Adrenal gland (tissue), 12 donors: Measurements from ENCODE around the gene STRADA. TPM values are rescaled to one million over a fixed set of nuclear protein-coding genes. Genes with fewer than 3 reads are reported as not detected.
"Not testable (repeated sequence)": the region's sequence is repeated elsewhere in the genome, so short reads cannot be mapped to it uniquely, and the experiment has no call there.

ENCODE experiments used
- DNase-seq, 7 donors: peaks; one replicate each; pipeline ENCODE4 v3.0.0-alpha.2; 2019 to 2020
- H3K27ac ChIP-seq, 5 donors: fragments of 200-600 bp; sonication (generic) in 4 of 5; 1 replicate in 3 of 5; 2 replicates in 2 of 5; pipeline versions ENCODE4 v1.5.1 to v1.8.0; 2016 to 2020; ENCODE audit warnings: mild to moderate bottlenecking in 1 of 5
- H3K27me3 ChIP-seq: fragments of 200-600 bp; 2 replicates; pipeline ENCODE4 v1.8.0; 2021
- H3K36me3 ChIP-seq, 2 donors: fragments of 200-600 bp; replicated peaks in 1 of 2; 1 replicate in 1 of 2; 2 replicates in 1 of 2; pipeline versions ENCODE4 v1.5.1 to v1.8.0; 2018 to 2022
- H3K4me1 ChIP-seq, 2 donors: fragments of 200-600 bp; replicated peaks in 1 of 2; 1 replicate in 1 of 2; 2 replicates in 1 of 2; pipeline versions ENCODE4 v1.5.1 to v1.8.0; 2018 to 2021
- H3K4me3 ChIP-seq, 4 donors: fragments of 200-600 bp; sonication (generic) in 3 of 4; one replicate each; pipeline ENCODE4 v1.5.1; 2016 to 2018
- H3K9me3 ChIP-seq, 3 donors: fragments of 200-600 bp; sonication (generic) in 1 of 3; replicated peaks in 1 of 3; 1 replicate in 2 of 3; 2 replicates in 1 of 3; pipeline versions ENCODE4 v1.5.1 to v1.8.0; 2016 to 2021
- CTCF ChIP-seq, 6 experiments: fragments of 450-650 bp in 4 of 6; fragments of 200-600 bp in 2 of 6; sonication (generic) in 1 of 6; IDR thresholded peaks; 1 replicate in 5 of 6; 2 replicates in 1 of 6; pipeline versions ENCODE4 v1.5.1 to v1.8.0; 2016 to 2021; ENCODE audit warnings: antibody characterized with exemption in 6 of 6, mild to moderate bottlenecking in 2 of 6, moderate library complexity in 1 of 6
- POLR2A ChIP-seq, 2 donors: fragments of 450-650 bp; IDR thresholded peaks; one replicate each; pipeline ENCODE4 v1.6.1; 2017; ENCODE audit warnings: antibody characterized with exemption in 2 of 2, mild to moderate bottlenecking in 2 of 2, moderate library complexity in 1 of 2
- WGBS, 4 donors: extraction: QIAGEN DNeasy Blood & Tissue Kit in 2 of 4; methylation state at CpG; one replicate each; pipeline versions ENCODE4 v1.1.5 to v1.1.7; 2013 to 2017; 5-methylcytosine and 5-hydroxymethylcytosine counted together
- intact Hi-C, 2 donors: fragments of 100-400 bp; cut with DNase I; formaldehyde crosslinking; loops; one replicate each; pipeline versions ENCODE4 v1.14.1 to v1.15.0; 2022 to 2023
- polyA plus RNA-seq, 3 donors: library from polyadenylated mRNA; stranded (reverse); fragments of 200-250 nt in 2 of 3; fragments of 350-450 nt in 1 of 3; fragmentation: Illumina TruSeq in 1 of 3; extraction: RNeasy Lipid Tissue Mini Kit (QIAGEN cat#74804) in 1 of 3; gene quantifications; one replicate each; pipeline ENCODE4 v1.2.3, GENCODE V29; 2013 to 2014
- total RNA-seq, 9 donors: library from RNA; depleted of rRNA in 4 of 9; stranded (reverse); fragments of >200 nt in 4 of 9; fragments of 120-200 nt in 1 of 9; fragmentation: NEBNext Ultra II Directional in 1 of 9; extraction: Animal tissue kit (Norgen Biotek cat#: 25700) in 1 of 9; gene quantifications; one replicate each; pipeline versions ENCODE4 v1.1.0 to v1.2.4, GENCODE V29; 2013 to 2023
- donor health status: healthy with polysubstance abuse.
- donor health status: Bipolar disorder and iron deficiency.
- donor health status: DM: yes; HTN: yes; CAD: no.
- donor health status: DM: no; HTN: no; CAD: no.
- donor health status: DM: no; HTN: no; CAD: no.
- donor health status: DM: yes; HTN: yes; CAD: no.

Gene STRADA
- total and polyA plus RNA-seq, 12 donors: 16.7 to 91.1 (median 37.5) TPM

GRCh38 chr17:63722403-63722802, 19.2 kb downstream of the STRADA start:
- DNase-seq: peak in 1 of 7 donors; percentile 38
- Histone ChIP-seq H3K27me3 (no peaks in the 10 kb centered on the region), H3K27ac (no peak overlapping the region), H3K4me3 (no peak overlapping the region), H3K4me1 (peaks cover 0 to 16% of the 10 kb centered on the region in 2 donors), H3K36me3 (peaks cover 0 to 25% of the 10 kb centered on the region in 2 donors), H3K9me3 (no peaks in the 10 kb centered on the region)
- WGBS, 4 donors: 55 to 69% (median 66%) methylated on average over 2 of the region's 2 CpGs
- intact Hi-C loops: no loop called here
- TF ChIP-seq POLR2A (IDR thresholded peaks at IDR 0.05) (no peak), CTCF (IDR thresholded peaks at IDR 0.05) (no peak)

GRCh38 chr17:63720194-63720593, 21.4 kb downstream of the STRADA start:
- WGBS, 4 donors: 91 to 99% (median 94%) methylated on average over 5 of the region's 5 CpGs
- DNase-seq, intact Hi-C loops, H3K27ac ChIP-seq, H3K27me3 ChIP-seq, H3K4me3 ChIP-seq, H3K9me3 ChIP-seq: not testable (repeated sequence)
- Histone ChIP-seq H3K4me1 (peaks cover 0 to 16% of the 10 kb centered on the region in 2 donors), H3K36me3 (peaks cover 0 to 13% of the 10 kb centered on the region in 2 donors)

GRCh38 chr17:63718988-63719387, 22.6 kb downstream of the STRADA start:
- intact Hi-C loops: no loop called here
- Histone ChIP-seq H3K9me3 (no peaks in the 10 kb centered on the region), H3K27me3 (no peaks in the 10 kb centered on the region), H3K36me3 (peaks cover 0 to 7% of the 10 kb centered on the region in 2 donors), H3K4me1 (peaks cover 0 to 16% of the 10 kb centered on the region in 2 donors), H3K27ac (peak overlapping the region in 2 of 5 donors; percentile 1 to 6), H3K4me3 (no peak overlapping the region)
- no peak for DNase-seq
- WGBS, 4 donors: 61 to 85% (median 79%) methylated on average over 5 of the region's 5 CpGs
- TF ChIP-seq POLR2A (IDR thresholded peaks at IDR 0.05) (no peak), CTCF (IDR thresholded peaks at IDR 0.05) (no peak)

GRCh38 chr17:63716426-63716825, 25.2 kb downstream of the STRADA start:
- Histone ChIP-seq H3K27me3 (no peaks in the 10 kb centered on the region), H3K36me3 (peaks cover 0 to 31% of the 10 kb centered on the region in 2 donors), H3K4me1 (peaks cover 0 to 12% of the 10 kb centered on the region in 2 donors), H3K27ac (no peak overlapping the region), H3K4me3 (no peak overlapping the region), H3K9me3 (no peaks in the 10 kb centered on the region)
- TF ChIP-seq POLR2A (IDR thresholded peaks at IDR 0.05) (no peak), CTCF (IDR thresholded peaks at IDR 0.05) (no peak)
- 75 to 86% (median 84%) methylated on average over 3 of the region's 3 CpGs for WGBS, 4 donors
- DNase-seq: no peak
- intact Hi-C loops: no loop called here

- no peak overlapping the region for H3K4me3 ChIP-seq
- peak in 6 of 7 donors; percentile 67 to 80 (median 70) for DNase-seq
- peaks cover 0 to 12% of the 10 kb centered on the region in 2 donors for H3K4me1 ChIP-seq
- intact Hi-C loops: no loop called here
- H3K27me3 ChIP-seq: no peaks in the 10 kb centered on the region
- peaks cover 0 to 48% of the 10 kb centered on the region in 2 donors for H3K36me3 ChIP-seq
- TF ChIP-seq POLR2A (IDR thresholded peaks at IDR 0.05) (no peak), CTCF (IDR thresholded peaks at IDR 0.05) (no peak)
- no peak overlapping the region for H3K27ac ChIP-seq
- whole genome bisulfite sequencing, 4 donors: 63 to 69% (median 67%) methylated on average over 10 of the region's 10 CpGs
- H3K9me3 ChIP-seq: no peaks in the 10 kb centered on the region
Observed at GRCh38 chr17:63714550-63715277, 26.9 kb downstream of the STRADA start.
